GM11168 (cell line): Measurements from ENCODE around the gene HIVEP2.

Experiments
- in situ Hi-C: fragments of 300-500 bp; cut with MboI; formaldehyde crosslinking; loops from one replicate; pipeline ENCODE4 v1.12.0; 2022; ENCODE audit warnings: low sequenced_read_pairs; ENCODE audit not compliant: unreplicated experiment

The HIVEP2 gene

GRCh38 chr6:142803032-142803431 lies 141.9 kb downstream of the HIVEP2 start:
- in situ Hi-C loops: no loop called here

DNA sequence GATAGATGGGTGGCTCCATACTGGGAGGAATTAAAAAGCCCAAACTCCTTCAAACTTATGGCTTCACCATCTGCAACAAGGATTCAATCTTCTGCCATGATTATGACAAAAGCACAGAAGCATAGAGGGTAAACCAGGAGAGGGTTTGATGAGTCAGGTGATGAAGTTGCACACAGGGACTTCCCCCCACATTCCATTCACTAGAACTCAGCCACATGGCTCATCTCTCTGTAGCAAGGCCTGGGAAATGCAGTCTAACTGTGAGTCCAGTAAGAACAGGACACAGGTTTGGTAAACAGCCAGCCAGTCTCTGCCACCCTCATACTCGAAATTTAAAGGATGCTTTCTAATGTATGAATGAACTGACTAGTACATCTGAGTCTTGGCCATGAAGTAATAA lies 142.9 kb downstream of the HIVEP2 start:
- in situ Hi-C loops: no loop called here

DNA sequence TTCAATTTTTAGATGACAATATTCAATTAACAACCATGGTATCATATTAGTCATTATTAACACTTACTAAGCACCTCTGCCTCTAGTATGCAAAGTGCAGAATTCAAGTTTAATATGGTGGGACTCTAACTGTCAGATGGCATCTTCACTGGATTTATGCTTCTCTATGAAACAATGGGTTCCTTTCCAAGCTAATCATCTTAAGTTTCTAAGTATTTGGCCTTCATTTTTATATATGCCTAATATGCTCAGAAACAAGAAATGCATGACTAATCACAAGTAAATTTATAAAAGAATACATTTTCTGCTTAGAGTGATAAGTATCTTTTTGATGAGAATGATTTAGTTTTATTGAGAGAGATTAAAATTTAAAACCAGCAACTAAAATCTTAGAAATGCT lies 144.7 kb downstream of the HIVEP2 start:
- in situ Hi-C loops: no loop called here

DNA sequence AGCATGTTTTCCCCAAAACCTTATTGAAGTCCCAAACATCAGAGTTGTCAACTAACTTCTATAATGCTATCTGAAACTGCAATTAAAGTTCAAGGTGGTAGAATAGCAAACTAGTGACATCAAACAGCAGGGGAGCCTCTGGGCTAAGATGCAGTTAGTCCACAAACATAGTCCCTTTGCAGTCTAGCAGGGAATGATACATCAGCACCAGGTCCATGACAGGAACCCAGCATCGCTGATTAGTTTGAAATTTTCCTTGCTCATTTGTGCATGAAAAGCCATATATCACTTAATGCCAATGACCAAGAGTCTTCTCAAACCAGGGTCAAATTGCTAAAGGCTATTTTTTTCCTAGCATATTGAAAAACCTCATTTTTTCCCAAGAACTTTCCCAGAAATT lies 145.3 kb downstream of the HIVEP2 start:
- in situ Hi-C loops: no loop called here

DNA sequence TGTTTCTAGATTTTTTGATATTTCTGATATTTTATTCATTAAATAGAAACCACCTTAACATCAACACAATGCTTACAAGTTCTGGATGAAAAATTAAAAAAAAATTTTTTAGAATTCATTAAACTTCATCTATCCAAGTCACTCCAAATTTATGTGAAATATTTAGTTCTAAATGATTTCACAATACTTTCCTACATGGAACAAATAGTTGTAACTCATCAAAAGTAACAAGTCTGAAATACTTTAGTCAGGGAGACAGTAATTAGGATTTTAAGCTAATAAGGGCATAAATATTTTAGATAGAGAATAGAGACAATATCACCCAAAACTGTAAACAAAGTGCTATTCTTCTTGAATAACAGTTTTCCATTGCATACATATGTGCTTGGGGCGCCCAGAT lies 147.8 kb downstream of the HIVEP2 start:
- in situ Hi-C loops: no loop called here

DNA sequence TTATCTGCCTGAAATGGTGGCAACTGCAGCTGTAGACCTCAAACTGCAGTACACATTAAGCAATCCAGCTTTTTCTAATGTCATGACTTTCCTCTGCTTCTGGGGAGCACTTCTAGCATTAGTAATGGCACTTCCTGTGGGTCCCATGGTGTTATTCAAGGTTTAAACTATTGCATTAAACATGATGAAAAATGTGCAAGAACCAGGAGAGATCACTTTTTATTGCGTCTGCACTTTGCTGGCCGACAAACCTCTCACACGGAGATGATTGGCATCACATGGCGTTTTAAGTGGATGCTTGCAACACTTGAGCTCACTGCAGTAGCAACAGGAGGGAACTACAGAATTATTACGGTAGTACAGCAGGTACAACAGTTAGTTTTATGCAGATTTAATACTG lies 148.4 kb downstream of the HIVEP2 start:
- in situ Hi-C loops: no loop called here

DNA sequence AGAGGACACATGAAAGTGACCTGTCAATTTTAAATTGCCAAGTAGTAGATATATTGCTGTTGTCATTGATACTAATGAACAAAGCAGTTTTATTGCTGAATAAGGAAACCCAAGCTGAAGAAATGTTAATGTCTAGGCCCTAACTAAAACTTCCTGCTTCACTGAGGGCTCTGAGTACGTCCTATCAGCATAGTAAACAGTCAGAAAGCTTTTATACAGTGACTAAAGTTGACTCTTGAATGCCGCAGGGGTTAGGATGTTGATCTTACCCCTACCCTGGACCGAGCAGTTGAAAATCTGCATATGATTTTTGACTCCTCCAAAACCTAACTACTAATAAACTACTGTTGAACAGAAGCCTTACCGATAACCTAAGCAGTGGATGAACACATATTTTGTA lies 149.0 kb downstream of the HIVEP2 start:
- in situ Hi-C loops: no loop called here

DNA sequence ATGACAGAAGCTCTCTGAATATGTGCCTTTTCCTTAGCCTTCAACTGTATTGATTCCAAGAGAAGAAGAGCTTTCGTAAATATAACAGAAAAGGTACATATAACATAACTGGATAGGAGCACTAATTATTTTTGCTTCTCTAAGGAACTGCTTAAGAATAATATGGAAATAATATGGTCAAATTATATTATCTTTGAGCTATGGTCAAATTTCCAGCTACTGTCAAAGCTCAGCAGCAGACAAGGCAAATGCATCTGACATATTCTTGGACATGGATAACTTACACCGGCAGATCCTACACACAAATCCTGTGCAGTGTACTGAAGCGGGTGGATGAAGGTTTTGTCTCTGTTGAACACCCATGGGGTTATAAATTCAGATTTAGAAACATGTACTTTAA lies 150.6 kb downstream of the HIVEP2 start:
- in situ Hi-C loops: no loop called here

GRCh38 chr6:142790257-142790656 lies 154.7 kb downstream of the HIVEP2 start:
- in situ Hi-C loops: no loop called here

DNA sequence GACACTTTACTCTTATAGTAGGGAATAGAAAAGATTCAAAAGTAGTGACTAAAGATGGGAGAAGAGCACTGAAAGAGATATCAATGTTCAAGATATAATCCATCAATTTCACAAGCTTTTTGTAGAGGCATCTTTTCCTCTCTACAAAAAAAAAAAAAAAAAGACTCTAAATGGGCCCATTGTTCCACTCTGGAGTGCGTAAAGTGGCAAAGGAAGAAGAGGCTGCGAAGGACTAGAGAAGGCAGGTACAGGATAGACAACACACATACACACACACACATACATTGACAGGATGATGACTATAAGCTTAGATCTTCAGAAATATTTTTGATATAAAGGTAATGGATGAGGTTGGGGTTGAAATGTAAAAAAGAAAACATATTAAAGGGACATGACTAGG lies 157.6 kb downstream of the HIVEP2 start:
- in situ Hi-C loops: no loop called here

DNA sequence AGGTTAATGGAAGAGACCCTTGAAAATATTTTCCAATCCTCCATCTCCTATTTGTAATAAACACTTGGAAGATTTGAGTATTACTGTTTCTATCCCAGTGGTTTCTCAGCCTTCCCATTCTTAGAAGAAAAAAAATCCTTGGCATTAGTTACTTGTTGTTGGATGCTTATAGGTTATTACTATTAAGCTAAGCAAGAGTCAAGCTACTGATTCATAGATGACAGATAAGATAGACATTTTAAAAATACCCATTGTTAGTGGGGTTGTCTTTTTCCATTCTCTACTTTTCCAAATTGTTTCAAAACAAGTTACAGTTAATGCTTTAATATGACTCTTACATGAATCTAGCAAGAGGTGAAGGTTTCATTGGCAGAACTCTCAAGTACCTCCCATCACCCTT lies 158.5 kb downstream of the HIVEP2 start:
- in situ Hi-C loops: no loop called here

GRCh38 chr6:142784344-142784743 lies 160.6 kb downstream of the HIVEP2 start:
- in situ Hi-C loops: no loop called here

DNA sequence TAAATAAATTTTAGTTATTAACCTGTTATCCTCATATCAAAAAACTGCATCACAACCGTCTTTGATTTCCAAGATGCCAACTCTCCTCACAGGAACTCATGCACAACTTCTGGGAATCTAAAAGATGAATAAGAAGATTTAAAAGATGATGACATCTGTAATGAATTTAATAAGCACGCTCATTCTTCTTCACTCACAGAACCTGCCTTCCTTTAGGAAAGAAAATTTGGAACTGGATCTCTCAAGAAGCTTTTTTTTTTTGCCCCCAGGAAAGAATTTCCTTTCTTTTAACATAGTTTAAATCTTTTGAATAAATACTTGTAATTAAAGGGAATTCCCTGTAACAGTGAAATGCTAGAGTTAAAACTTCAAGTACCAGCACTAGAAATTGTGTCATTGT lies 161.5 kb downstream of the HIVEP2 start:
- in situ Hi-C loops: no loop called here

DNA sequence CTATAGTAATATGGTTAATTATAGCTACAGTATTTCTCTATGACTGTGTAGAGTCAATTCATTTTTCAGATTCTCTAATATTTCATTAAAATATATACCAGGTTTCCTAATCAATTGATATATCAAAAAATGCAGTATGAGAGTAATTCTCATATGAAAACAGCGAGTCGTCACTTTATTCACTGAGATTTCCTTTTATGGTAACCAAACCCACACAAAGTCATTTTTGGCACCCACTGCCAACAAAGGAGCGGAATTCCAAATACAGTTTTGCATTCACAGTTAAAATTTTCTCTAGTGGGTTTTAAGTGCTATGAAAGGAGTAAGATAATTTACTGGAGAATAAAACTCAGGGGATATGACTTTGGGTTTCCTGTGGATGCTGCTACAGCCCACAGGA lies 163.8 kb downstream of the HIVEP2 start:
- in situ Hi-C loops: no loop called here

DNA sequence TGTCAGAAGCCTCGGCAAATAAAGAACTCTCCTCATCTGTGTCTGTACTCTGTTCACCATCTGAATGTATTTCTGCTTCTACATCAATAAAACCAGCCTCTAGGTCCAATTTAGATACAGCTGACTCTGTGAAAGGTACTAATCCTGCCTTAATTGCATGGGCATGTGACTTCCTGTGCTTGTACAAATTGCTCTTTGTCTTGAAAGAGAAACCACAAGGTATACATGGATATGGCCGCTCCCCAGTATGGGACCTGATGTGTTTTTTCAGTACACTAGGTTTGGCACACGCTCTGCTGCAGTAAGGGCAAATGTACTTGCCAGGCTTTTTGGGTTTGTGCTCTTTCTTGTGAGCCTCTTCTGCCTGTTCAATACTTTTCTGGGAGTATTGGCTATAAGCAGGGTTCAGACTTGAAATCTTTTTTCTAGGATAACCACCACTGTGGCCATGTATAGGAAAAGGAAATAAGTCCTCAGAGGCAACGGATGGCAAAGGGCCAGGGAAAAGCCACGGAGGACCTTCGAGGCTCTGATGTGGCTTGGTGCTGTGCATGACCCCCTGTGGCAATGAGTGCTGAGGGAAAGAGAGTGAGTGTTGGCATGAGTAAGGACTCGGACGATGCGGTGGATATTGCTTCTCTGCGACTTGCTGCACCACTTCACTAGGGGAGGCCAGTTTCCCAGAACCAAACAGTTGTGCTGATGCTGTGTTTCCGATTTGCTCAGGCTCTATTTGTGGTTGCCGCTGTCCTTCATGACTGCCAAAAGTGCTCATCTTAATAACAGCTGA lies 170.9 kb downstream of the HIVEP2 start:
- in situ Hi-C loops: no loop called here

- in situ Hi-C loops: no loop called here
These were observed 171.7 kb downstream of the HIVEP2 start for GRCh38 chr6:142773324-142773723.

DNA sequence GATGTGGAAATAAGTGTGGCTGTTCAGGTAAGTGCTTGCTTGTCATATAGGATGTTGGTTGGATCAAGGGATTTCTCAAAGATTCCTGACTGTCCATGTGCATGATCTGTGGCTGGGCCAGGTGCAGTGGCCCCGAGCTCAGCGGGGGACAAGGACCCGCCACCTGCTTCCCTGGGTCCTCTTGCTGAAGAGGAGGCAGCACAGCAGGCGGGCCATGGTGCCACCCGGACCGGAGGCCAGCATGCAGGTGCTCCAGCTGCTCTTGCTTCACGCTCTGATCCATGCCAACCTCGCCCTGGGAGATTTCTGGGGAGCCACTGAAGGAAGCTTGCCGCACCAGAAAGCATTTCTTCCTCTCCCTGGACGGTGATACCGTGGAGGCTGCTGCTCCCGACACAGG lies 173.8 kb downstream of the HIVEP2 start:
- in situ Hi-C loops: no loop called here

DNA sequence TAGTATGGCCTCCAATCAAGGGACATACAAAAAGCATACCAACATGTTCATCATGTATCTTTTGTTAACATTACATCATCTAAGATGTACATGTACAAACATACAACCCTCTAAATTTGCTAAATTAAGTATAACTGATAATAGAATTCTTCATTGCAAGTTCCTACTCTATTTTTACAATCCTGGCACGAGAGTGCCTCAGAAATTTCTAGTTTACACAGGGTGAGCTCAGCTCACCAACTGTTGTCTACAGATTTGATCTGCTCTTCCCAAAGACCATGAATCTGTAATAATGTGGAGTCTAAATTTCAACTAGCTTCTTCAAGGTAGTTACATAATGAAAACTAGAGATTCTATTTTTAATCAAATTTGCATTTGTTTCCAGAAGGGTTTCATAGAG lies 179.7 kb downstream of the HIVEP2 start:
- in situ Hi-C loops: no loop called here

DNA sequence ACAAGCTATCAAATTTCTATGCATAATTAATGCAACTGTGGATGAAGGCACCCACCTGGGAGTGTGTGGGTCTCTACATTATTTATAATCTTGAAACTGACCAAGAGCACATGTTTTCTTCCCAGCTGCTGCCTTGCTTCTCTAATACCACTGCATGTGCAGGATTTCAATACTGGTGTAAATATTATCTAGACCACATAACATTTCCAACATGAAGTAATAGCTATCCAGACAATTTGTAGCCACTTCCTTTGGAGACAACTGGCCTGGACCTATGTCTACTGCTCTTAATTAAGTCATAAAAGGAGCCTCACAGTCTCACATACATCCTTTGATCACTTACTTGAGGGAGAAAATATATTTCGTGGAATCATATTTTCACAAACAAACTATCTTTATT lies 180.7 kb downstream of the HIVEP2 start:
- in situ Hi-C loops: no loop called here

DNA sequence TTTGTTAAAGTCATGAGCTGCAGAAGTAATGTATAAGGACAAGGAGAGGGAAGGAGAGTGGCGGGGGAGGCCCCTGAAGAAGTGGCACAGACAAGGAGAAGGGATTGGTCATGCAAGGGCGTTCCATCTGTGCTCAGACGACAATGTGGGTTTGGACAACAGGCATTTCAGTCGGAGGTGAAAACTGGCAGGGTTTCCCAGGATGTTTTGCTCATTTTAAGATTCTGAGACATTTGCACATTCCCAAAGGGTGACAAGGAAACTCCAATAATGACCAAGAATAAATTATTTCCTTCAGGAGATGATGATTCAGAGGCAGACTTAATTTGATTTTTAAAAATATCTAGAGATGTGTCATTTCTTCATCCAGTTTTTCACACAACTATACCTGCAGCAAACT lies 181.8 kb downstream of the HIVEP2 start:
- in situ Hi-C loops: no loop called here

DNA sequence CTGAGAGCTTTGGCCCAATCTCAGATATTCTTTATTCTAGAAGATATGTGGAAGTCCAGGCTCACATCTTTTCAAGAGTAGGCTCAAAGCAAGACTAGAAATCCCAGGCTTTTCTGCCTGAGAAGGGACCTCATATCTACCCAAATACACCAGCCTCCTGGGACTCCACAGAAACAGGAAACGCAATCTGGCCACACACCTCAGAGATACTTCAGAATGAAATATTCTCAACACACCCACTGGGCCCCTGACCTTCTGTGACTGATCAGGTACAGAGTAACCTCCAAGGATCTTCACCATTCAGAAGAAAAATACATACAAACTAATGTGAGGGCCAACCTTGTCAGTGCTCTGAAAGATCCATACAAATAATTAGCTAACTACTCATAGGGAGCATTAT lies 183.2 kb downstream of the HIVEP2 start:
- in situ Hi-C loops: no loop called here

DNA sequence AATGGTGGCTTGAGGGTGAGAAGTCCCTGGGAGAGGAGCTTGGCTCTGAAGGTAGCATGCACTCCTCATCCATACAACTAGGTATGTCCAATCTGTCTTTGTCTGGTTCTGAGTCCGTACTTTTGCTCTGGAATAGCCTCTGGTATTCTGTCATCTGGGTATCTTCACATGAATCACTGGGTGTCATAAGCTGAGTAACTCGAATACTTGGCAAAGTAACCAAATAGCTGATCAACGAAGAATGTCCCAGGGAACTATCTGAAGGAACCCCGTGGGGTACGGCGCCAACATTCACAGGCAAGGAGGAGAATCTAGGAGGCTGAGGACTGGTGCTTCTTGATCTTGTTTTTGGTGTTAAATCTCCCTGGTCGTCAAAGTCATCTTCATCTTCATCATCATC lies 184.8 kb downstream of the HIVEP2 start:
- in situ Hi-C loops: no loop called here

DNA sequence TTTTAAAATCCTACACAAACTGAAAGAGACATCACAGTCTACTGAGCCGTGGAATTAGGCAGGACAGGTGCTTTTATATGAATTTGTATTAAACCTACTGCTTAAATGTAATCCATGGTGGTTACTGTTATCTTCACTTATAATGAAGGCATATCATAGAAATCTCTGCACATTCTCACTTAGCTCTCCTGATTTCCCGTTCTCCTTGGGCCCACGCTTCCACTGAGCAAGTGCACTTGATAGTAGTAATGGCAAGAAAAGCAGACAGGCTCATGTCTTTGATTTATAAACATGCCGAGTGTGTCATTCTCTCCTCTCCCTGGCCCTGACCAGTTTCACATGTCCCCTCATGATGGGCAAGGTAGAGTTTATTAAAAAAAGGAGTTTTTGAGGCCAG lies 186.3 kb downstream of the HIVEP2 start:
- in situ Hi-C loops: no loop called here
